Skin of body (tissue), 3 donors: Measurements from ENCODE around the gene SNAI1. TPM values are rescaled to one million over a fixed set of nuclear protein-coding genes. Genes with fewer than 3 reads are reported as not detected.

Source experiments
- DNase-seq: peaks from one replicate; lab custom pipeline; 2025; lab: John Stamatoyannopoulos, UW
- small RNA-seq: library from RNA; depleted of rRNA; stranded (forward); fragments of <200 nt; gene quantifications from one replicate; pipeline ENCODE3, GENCODE V24; 2014; ENCODE audit warnings: low replicate concordance
- total RNA-seq: library from RNA; depleted of rRNA; stranded (reverse); fragments of >200 nt; gene quantifications from one replicate; pipeline ENCODE4 v1.2.3, GENCODE V29; 2014

Gene SNAI1
- total RNA-seq, 1 donor from 2014 or later = 0.59 TPM

DNA sequence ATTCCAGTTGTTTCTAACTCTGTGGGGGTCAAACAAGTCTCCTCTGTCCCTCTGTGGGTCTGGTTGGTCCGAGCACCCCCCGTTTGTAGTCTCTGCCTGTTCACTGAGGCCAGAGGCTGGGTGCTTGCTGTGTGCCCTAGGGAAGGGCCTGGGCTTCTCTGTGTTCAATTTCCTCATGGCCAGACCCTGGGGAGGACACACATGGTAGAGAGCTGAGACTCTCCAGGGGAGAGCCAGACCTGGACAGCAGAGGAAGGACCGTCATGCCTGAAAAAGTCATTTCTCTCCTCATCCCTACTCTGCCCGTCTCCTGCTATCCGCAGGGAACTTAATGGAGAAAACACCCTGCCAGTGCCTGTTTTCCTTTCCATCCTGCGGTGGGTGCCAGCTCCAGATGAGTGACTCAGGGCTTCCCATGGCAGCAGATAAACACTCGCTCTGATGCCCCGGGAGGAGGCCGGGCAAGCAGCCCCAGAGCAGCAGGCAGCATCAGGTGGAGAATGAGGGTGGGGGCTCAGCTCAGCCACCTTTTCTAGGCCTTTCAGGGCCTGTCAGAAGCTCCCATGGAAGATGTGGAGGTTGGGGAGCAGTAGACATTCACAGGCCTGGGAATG lies 51.9 kb downstream of the SNAI1 start:
- no peak for DNase-seq

- no peak for DNase-seq
These were observed 53.9 kb downstream of the SNAI1 start for GRCh38 chr20:50036703-50037102.

- no peak for DNase-seq
These were observed 54.3 kb downstream of the SNAI1 start for GRCh38 chr20:50037123-50037522.

DNA sequence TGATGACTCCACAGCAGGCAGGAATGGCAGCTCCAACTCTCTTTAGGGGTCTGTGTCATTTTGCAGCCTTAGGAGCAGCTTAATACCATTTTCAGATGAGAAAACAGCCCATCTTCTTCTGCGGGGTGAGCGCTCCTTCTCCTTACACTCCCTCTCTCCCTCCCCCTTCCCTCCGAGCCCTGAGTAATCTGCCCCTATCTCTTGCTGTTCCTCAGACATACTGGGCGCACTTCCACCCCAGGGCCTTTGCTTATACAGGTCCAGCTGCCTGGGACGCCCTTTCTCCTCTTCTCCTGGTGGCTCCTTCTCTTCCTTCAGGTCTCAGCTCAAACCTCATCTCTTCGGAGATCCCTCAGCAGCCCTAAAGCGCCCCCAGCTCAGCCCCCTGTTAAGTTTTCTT lies 54.8 kb downstream of the SNAI1 start:
- no peak for DNase-seq

GRCh38 chr20:50038169-50038568 lies 55.4 kb downstream of the SNAI1 start:
- DNase-seq = no peak

Small RNA genes lying within 50 kb of the gene (small RNA-seq; reads per million reads assigned to genes)
- gene RF00017 (not detected), gene RNU6-147P (not detected)

Other genes with a start within 250 kb of the SNAI1 start
- 4.8 TPM for gene SLC9A8, start 170.2 kb upstream of the SNAI1 start, total RNA-seq
- gene SPATA2, start 67.5 kb upstream of the SNAI1 start, total RNA-seq = 2.0 TPM
- gene RNF114, start 46.6 kb upstream of the SNAI1 start, total RNA-seq = 36.4 TPM
- 60.0 TPM for gene UBE2V1, start 130.2 kb downstream of the SNAI1 start, total RNA-seq
- gene PEDS1, start 170.7 kb downstream of the SNAI1 start, total RNA-seq = 7.1 TPM
- 39.7 TPM for gene CEBPB, start 207.8 kb downstream of the SNAI1 start, total RNA-seq